NCI-H446 (cell line): ENCODE data around the gene RPTOR.
"Not testable (repeated sequence)": the region's sequence is repeated elsewhere in the genome, so short reads cannot be mapped to it uniquely, and the experiment has no call there.

ENCODE experiments used
- DNase-seq, 2 experiments: peaks; one replicate each; lab custom pipeline; 2025; lab: John Stamatoyannopoulos, UW

RPTOR gene

GRCh38 chr17:80546267-80546666 lies 1.6 kb downstream of the RPTOR start:
- DNase-seq: no peak

- no peak for DNase-seq
These were observed 7.9 kb downstream of the RPTOR start for GRCh38 chr17:80552523-80552922.

- DNase-seq: no peak
These were observed 10.6 kb downstream of the RPTOR start for GRCh38 chr17:80555266-80555665.

GRCh38 chr17:80558046-80558445 lies 13.4 kb downstream of the RPTOR start:
- DNase-seq: no peak

GRCh38 chr17:80559825-80560251 lies 15.2 kb downstream of the RPTOR start:
- no peak for DNase-seq

- DNase-seq: no peak
These were observed 17.0 kb downstream of the RPTOR start for GRCh38 chr17:80561541-80562114.

- DNase-seq: no peak
These were observed 19.9 kb downstream of the RPTOR start for GRCh38 chr17:80564545-80564944.

GRCh38 chr17:80565343-80566053 lies 20.9 kb downstream of the RPTOR start:
- DNase-seq: no peak

GRCh38 chr17:80566054-80566400 lies 21.4 kb downstream of the RPTOR start:
- DNase-seq: no peak

GRCh38 chr17:80568246-80568645 lies 23.6 kb downstream of the RPTOR start:
- no peak for DNase-seq

- DNase-seq: no peak
These were observed 25.3 kb downstream of the RPTOR start for GRCh38 chr17:80569924-80570323.

GRCh38 chr17:80573701-80574100 lies 29.1 kb downstream of the RPTOR start:
- DNase-seq: no peak

GRCh38 chr17:80574496-80574895 lies 29.9 kb downstream of the RPTOR start:
- DNase-seq: no peak

GRCh38 chr17:80575057-80575875 lies 30.6 kb downstream of the RPTOR start:
- peak; percentile 74 to 83 for DNase-seq

- DNase-seq: no peak
These were observed 33.4 kb downstream of the RPTOR start for GRCh38 chr17:80577876-80578570.

- DNase-seq: not testable (repeated sequence)
These were observed 34.2 kb downstream of the RPTOR start for GRCh38 chr17:80578668-80579388.

- DNase-seq: no peak
These were observed 37.5 kb downstream of the RPTOR start for GRCh38 chr17:80582165-80582564.

GRCh38 chr17:80584176-80584905 lies 39.7 kb downstream of the RPTOR start:
- no peak for DNase-seq

- DNase-seq: peak in 1 of 2 experiments; percentile 14
These were observed 41.5 kb downstream of the RPTOR start for GRCh38 chr17:80585890-80586845.

GRCh38 chr17:80586846-80587228 lies 42.2 kb downstream of the RPTOR start:
- DNase-seq: no peak
